GM18511 (cell line): Measurements from ENCODE around the gene TMEM240.
A peak's percentile ranks its signal among the peaks of the same experiment; 100 is the strongest.
"Not testable (repeated sequence)": the region's sequence is repeated elsewhere in the genome, so short reads cannot be mapped to it uniquely, and the experiment has no call there.

Experiments
- ATAC-seq: cut with Tn5 transposase; IDR thresholded peaks from one replicate; pipeline ENCODE4 v1.9.1; 2021; ENCODE audit warnings: mild to moderate bottlenecking, moderate library complexity; ENCODE audit not compliant: unreplicated experiment

The TMEM240 gene

GRCh38 chr1:1527092-1527816 lies 13.2 kb downstream of the TMEM240 start:
- no peak for ATAC-seq

GRCh38 chr1:1526476-1526875 lies 13.9 kb downstream of the TMEM240 start:
- not testable (repeated sequence) for ATAC-seq

GRCh38 chr1:1524750-1525383 lies 15.6 kb downstream of the TMEM240 start:
- ATAC-seq = not testable (repeated sequence)

DNA sequence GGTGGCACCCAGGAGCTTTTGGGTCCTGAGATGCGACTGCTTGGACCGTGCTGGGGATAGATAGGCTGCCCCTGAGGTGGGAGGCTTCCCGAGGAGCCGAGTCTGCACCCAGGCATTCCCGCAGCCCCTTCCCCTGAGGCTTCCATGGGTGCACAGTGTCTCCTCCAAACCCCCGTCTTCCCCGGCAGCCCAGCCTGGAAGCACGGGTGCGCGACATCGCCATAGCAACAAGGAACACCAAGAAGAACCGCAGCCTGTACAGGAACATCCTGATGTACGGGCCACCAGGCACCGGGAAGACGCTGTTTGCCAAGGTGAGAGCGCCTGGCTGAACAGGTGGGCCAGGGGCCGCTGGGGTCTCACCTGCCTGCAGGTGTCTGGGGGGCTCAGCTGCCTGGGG lies 16.8 kb downstream of the TMEM240 start:
- ATAC-seq = not testable (repeated sequence)

GRCh38 chr1:1523226-1523625 lies 17.2 kb downstream of the TMEM240 start:
- ATAC-seq = not testable (repeated sequence)

- not testable (repeated sequence) for ATAC-seq
These were observed 17.9 kb downstream of the TMEM240 start for GRCh38 chr1:1522536-1522935.

DNA sequence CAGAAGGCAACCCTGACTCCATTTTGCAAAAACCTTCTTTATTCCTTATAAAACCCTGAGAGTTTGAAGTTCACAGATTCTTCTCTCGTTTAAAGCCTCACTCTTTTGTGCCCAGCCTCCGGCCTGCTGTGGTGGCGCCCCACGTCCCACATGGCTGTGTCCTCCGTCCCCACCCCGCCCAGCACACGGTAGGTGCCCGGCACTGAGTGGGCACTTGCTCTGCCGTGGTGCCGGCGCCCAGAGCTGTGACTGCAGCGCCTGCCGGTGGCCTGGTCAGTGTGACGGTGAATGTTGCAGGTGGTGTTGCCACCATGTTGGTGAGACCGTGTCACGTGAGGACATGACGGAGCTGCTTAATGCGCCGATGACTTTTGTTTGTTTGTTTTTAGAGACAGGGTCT lies 19.1 kb downstream of the TMEM240 start:
- ATAC-seq = no peak

DNA sequence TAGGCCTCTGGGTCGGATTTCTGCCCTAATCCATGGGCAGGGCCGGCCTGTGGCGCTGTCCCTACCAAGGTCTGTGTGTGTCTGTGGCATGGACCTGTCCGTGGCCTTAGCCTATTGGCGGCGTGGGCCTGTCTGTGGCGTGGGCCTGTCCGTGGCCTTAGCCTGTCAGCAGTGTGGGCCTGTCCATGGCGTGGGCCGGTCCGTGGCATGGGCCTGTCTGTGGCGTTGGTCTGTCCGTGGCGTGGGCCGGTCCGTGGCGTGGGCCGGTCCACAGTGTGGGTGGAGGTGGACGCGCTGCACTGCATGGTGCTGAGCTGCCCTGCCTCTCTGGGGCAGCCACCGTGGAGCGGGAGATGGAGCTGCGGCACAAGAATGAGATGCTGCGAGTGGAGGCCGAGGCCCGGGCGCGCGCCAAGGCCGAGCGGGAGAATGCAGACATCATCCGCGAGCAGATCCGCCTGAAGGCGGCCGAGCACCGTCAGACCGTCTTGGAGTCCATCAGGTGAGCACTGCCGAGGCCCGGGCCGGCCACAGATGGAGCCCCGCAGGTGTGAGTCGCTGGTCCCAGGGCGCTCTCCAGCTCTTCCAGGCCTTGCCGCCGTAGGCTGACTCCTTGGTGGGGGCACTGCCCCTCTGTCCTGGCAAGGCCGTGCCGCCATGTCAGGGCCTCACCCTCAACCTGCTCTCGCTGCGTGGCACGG lies 20.5 kb downstream of the TMEM240 start:
- not testable (repeated sequence) for ATAC-seq

DNA sequence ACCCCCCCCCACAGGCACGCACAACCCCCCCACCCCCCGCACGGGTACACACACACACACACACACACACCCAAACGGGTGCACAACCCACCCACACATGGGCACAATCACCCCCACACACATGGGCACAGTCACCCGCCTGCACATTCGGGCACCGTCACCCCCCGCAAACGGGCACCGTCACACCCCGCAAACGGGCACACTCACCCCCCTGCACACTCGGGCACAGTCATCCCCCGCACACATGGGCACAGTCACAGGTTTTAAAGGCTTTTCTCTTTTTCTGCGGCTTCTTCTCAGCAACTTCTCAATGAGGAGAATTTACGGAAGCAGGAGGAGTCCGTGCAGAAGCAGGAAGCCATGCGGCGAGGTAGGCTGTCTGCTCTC lies 21.8 kb downstream of the TMEM240 start:
- ATAC-seq = not testable (repeated sequence)

GRCh38 chr1:1517973-1518620 lies 22.3 kb downstream of the TMEM240 start:
- no peak for ATAC-seq

DNA sequence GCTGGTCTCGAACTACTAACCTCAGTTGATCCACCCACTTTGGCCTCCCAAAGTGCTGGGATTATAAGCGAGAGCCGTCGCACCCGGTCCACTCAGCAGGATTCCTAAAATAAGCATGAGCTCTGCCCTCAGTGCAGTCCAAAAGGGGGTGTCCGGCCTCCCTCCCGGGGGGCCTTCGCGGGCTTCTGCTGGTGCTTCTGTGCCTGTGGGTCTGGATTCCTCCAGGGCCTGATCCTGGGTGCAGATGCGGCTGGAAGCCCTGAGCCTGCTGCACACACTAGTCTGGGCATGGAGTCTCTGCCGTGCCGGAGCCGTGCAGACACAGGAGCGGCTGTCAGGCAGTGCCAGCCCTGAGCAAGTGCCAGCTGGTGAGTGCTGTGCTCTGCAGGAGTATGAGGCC lies 23.5 kb downstream of the TMEM240 start:
- ATAC-seq = not testable (repeated sequence)

DNA sequence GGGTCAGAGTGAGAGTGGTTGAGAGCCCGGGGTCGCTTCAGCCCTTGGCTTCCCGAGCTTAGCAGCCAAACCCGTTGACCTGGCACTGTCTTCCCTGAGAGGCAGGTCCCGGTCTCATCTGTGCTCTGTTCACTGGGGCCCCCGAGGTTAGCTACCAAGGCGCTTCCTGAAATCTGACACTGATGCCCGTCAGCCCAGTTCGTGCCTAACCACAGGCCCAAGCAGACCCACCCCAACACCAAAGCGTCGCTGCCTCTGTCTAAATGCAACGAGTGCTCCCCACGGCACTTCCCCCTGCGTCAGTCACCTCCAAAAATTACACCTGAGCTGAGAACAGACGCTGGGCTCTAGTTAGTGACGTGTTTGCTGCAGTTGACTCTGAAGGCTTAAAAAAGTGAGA lies 26.0 kb downstream of the TMEM240 start:
- not testable (repeated sequence) for ATAC-seq

GRCh38 chr1:1513675-1514074 lies 26.7 kb downstream of the TMEM240 start:
- ATAC-seq = not testable (repeated sequence)

GRCh38 chr1:1512425-1512824 lies 28.0 kb downstream of the TMEM240 start:
- ATAC-seq = not testable (repeated sequence)

- peak; percentile 89 for ATAC-seq
These were observed 28.7 kb downstream of the TMEM240 start, which contains the start of gene ATAD3A for GRCh38 chr1:1511533-1512285. ATAD3A (plus strand) TSS chr1:1512162; CDS start chr1:1512269, 107 bp downstream.

DNA sequence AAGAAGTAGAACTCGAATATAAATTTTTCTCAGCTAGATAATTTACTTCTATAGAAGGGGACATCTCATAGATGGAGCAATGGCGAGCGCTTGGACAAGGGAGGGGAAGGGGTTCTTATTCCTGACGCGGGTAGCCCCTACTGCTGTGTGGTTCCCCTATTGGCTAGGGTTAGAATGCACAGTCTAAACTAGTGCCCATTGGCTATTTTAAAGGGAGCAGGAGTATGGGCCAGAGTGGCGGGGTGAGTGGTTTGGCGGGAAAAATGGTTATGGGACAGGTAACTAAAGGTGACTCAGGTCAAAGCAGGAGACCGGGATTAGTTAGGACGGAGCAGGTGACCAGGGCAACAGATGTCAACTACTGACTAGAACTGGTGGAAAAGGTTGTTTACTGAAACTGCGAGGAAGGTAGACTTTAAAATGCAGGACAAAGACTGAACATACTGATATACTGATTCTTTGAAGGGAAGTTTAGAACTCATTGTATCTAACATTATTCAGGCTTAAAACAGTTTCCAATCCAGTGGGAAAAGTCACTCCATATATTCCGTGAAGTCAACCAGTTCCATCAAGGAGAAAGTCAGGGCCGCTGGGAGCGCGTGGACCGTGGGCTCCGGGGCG lies 29.4 kb downstream of the TMEM240 start:
- no peak for ATAC-seq

GRCh38 chr1:1509465-1509850 lies 31.0 kb downstream of the TMEM240 start:
- ATAC-seq = not testable (repeated sequence)

DNA sequence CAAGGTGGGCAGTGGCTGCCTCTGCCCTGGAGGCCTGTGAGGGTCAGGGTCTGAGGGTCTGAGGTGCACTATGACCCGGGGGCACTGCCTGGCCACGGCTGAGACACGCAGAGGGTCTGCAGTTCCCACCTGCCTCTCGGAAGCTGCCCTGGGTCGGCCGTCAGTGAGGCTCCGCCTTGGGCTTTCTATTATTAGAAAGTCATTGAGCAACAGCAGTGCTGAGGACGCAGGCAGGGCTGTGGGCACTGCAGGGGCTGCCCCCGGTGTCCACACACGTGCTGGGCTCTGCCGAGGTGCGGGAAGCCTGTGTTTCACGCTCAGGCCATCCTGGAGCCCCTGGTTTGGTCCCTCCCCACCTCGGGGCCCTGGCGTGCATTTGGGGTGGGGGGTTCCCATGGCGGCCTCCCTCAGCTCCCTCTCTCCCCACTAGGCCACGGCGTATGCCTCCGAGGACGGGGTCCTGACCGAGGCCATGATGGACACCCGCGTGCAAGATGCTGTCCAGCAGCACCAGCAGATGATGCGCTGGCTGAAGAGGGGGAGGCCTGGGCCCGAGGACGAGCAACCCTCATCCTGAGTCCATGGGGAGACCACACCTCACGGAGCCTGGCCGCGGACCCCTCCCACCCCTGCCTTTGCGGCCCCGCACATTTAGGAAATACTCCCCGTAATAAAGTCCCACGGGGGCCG lies 31.5 kb downstream of the TMEM240 start:
- not testable (repeated sequence) for ATAC-seq

DNA sequence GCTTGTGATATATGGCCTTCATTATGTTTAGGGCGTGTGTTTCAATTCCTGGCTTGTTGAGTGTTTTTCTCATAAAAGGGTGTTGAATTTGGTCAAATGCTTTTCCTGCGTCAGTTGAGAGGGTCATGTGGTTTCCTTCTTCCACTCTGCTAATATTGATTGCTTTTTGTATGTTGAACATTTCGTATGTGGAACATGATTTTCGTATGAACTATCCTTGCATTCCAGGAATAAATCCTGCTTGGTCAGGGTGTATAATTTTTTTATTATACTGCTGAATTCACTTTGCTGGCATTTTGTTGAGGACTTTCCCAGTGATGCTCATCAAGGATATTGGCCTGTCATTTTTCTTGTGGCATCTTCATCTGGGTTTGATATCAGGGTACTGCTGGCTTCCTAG lies 33.1 kb downstream of the TMEM240 start:
- no peak for ATAC-seq
